ENCODE measurements around the gene SSR4. TPM values are rescaled to one million over a fixed set of nuclear protein-coding genes. Genes with fewer than 3 reads are reported as not detected.

The SSR4 gene
- total and polyA plus RNA-seq, 2 donors (not counting 1 experiment from before 2014, with no cell fraction given) = 134 to 297 TPM

DNA sequence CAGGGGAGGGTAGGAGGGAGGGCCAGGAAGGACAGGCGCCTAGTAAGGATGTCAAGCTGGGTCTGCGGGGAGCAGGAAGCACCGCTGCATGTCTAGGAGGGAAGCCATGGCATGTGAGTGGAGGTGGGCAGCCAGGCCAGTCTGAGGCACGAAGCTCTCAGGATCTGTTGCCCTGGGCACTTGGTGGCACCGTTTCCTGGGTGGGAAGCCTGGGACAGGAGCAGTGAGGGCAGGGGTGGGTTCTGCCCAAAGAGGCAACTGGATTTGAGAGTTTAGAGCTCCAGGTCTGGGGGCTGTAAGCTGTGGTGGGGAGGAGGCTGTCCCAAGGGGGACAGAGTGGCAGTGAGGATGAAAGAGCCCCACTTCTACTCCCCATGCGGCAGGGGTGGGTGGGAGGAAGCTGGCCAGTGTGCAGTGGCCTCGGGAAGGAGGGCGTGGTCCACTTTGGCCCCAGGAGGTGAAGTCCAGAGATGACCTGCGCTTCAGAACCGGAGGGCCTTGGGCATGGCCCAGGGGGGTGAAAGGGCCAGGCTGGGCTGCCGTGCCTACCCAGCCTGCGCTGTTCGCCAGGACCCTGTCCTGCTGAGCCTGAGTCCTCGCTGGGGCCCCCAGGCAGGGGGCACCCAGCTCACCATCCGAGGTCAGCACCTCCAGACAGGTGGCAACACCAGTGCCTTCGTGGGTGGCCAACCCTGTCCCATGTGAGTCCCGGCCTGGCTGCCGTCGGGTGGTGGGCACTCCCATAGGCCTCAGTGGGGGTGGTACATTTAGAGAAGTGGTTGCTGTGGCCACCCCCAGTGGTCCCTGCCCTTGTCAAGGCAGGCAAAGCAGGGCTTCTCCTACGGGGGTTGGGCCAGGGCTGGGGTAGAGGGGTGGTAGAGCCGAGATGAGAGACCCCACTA is 21.9 kb upstream of the SSR4 start:
- CTCF ChIA-PET = no interaction called here
- H2AFZ ChIP-seq (ENCODE audit: insufficient read depth, low read depth, low read length, poor library complexity, severe bottlenecking) = no peak overlapping the region
- H3K4me1 Mint-ChIP-seq = peaks cover 1% of the 10 kb centered on the region
- H3K4me1 ChIP-seq (ENCODE audit: control insufficient read depth in 2 of 2, insufficient read depth in 2 of 2, low read length in 2 of 2) = peaks cover 0 to 4% of the 10 kb centered on the region in 2 donors
- H4K20me1 ChIP-seq (ENCODE audit: control insufficient read depth, insufficient read depth, low read length, poor library complexity, severe bottlenecking) = no peaks in the 10 kb centered on the region
- TF ChIP-seq, protein P1, sequence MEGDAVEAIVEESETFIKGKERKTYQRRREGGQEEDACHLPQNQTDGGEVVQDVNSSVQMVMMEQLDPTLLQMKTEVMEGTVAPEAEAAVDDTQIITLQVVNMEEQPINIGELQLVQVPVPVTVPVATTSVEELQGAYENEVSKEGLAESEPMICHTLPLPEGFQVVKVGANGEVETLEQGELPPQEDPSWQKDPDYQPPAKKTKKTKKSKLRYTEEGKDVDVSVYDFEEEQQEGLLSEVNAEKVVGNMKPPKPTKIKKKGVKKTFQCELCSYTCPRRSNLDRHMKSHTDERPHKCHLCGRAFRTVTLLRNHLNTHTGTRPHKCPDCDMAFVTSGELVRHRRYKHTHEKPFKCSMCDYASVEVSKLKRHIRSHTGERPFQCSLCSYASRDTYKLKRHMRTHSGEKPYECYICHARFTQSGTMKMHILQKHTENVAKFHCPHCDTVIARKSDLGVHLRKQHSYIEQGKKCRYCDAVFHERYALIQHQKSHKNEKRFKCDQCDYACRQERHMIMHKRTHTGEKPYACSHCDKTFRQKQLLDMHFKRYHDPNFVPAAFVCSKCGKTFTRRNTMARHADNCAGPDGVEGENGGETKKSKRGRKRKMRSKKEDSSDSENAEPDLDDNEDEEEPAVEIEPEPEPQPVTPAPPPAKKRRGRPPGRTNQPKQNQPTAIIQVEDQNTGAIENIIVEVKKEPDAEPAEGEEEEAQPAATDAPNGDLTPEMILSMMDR (IDR thresholded peaks at IDR 0.05) = no peak
- no peak overlapping the region for H3K4me3 Mint-ChIP-seq
- no peak overlapping the region for H3K27ac Mint-ChIP-seq
- no peak for ATAC-seq (ENCODE audit: low read depth)
- H3K27me3 Mint-ChIP-seq = no peaks in the 10 kb centered on the region
- no peak for DNase-seq
- H3K9me3 Mint-ChIP-seq (ENCODE audit: insufficient read depth) = no peaks in the 10 kb centered on the region
- H3K36me3 ChIP-seq (replicated peaks in 1 of 2; ENCODE audit: control extremely low read depth in 1 of 2, control insufficient read depth in 1 of 2, extremely low read depth in 1 of 2, insufficient read depth in 2 of 2, low read length in 1 of 2) = no peaks in the 10 kb centered on the region
- H3K9ac ChIP-seq (ENCODE audit: low read length) = no peak overlapping the region
- no peaks in the 10 kb centered on the region for H3K9me3 ChIP-seq (ENCODE audit: control extremely low read depth in 1 of 3, control insufficient read depth in 2 of 3, insufficient read depth in 1 of 3, low read length in 2 of 3)
- no peaks in the 10 kb centered on the region for H3K79me2 ChIP-seq (ENCODE audit: control insufficient read depth, insufficient read depth, low read length)
- peaks cover 0 to 2% (median 0%) of the 10 kb centered on the region in 4 experiments for H3K27me3 ChIP-seq (replicated peaks in 1 of 4; ENCODE audit: control extremely low read depth in 1 of 4, control insufficient read depth in 3 of 4, insufficient read depth in 4 of 4, low read length in 3 of 4)
- H3K4me3 ChIP-seq (ENCODE audit: control extremely low read depth in 1 of 5, extremely low read depth in 1 of 5, insufficient read depth in 1 of 5, low read depth in 2 of 5, low read length in 4 of 5) = no peak overlapping the region
- H3K27ac ChIP-seq (ENCODE audit: low read length in 2 of 2) = no peak overlapping the region
- WGBS (ENCODE audit: insufficient coverage) = 81% methylated on average over 13 of the region's 21 CpGs
- intact Hi-C loops (cut with micrococcal nuclease) = no loop called here
- H3K4me2 ChIP-seq (replicated peaks; ENCODE audit: low read depth, low read length, poor library complexity, severe bottlenecking) = no peak overlapping the region
- POLR2A ChIA-PET = no interaction called here

DNA sequence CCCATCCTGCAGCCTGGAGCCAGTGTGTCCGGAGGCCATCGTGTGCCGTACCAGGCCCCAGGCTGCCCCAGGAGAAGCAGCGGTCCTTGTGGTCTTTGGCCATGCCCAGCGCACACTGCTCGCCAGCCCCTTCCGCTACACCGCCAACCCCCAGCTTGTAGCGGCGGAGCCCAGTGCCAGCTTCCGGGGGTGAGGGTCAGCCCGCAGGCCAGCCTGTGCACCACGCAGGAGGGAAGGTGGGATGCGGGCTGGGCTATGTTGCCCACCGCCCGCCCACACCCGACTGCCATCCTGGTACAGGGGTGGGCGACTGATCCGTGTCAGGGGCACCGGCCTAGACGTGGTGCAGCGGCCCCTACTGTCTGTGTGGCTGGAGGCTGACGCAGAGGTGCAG is 21.3 kb upstream of the SSR4 start:
- ATAC-seq (ENCODE audit: low read depth) (no peak), DNase-seq (no peak)
- Histone ChIP-seq H3K4me1 (ENCODE audit: control insufficient read depth in 2 of 2, insufficient read depth in 2 of 2, low read length in 2 of 2) (peaks cover 0 to under 1% of the 10 kb centered on the region in 2 donors), H2AFZ (ENCODE audit: insufficient read depth, low read depth, low read length, poor library complexity, severe bottlenecking) (no peak overlapping the region), H3K36me3 (replicated peaks in 1 of 2; ENCODE audit: control extremely low read depth in 1 of 2, control insufficient read depth in 1 of 2, extremely low read depth in 1 of 2, insufficient read depth in 2 of 2, low read length in 1 of 2) (no peaks in the 10 kb centered on the region), H3K79me2 (ENCODE audit: control insufficient read depth, insufficient read depth, low read length) (no peaks in the 10 kb centered on the region), H3K27ac (ENCODE audit: low read length in 2 of 2) (no peak overlapping the region), H3K9ac (ENCODE audit: low read length) (no peak overlapping the region), H4K20me1 (ENCODE audit: control insufficient read depth, insufficient read depth, low read length, poor library complexity, severe bottlenecking) (no peaks in the 10 kb centered on the region), H3K27me3 (replicated peaks in 1 of 4; ENCODE audit: control extremely low read depth in 1 of 4, control insufficient read depth in 3 of 4, insufficient read depth in 4 of 4, low read length in 3 of 4) (peaks cover 0 to 2% (median 0%) of the 10 kb centered on the region in 4 experiments), H3K9me3 (ENCODE audit: control extremely low read depth in 1 of 3, control insufficient read depth in 2 of 3, insufficient read depth in 1 of 3, low read length in 2 of 3) (no peaks in the 10 kb centered on the region), H3K4me2 (replicated peaks; ENCODE audit: low read depth, low read length, poor library complexity, severe bottlenecking) (no peak overlapping the region), H3K4me3 (ENCODE audit: control extremely low read depth in 1 of 5, extremely low read depth in 1 of 5, insufficient read depth in 1 of 5, low read depth in 2 of 5, low read length in 4 of 5) (no peak overlapping the region)
- no peak overlapping the region for H3K4me3 Mint-ChIP-seq
- no peak for TF ChIP-seq EZH2 (IDR thresholded peaks at IDR 0.05; ENCODE audit: borderline replicate concordance, insufficient read depth, low read depth, low read length, poor library complexity, severe bottlenecking)
- no peaks in the 10 kb centered on the region for H3K27me3 Mint-ChIP-seq
- no peaks in the 10 kb centered on the region for H3K4me1 Mint-ChIP-seq
- ChIA-PET POLR2A (no interaction called here), CTCF (no interaction called here)
- H3K27ac Mint-ChIP-seq = no peak overlapping the region
- 96% methylated on average over 22 of the region's 23 CpGs for WGBS (ENCODE audit: insufficient coverage)
- no peaks in the 10 kb centered on the region for H3K9me3 Mint-ChIP-seq (ENCODE audit: insufficient read depth)
- intact Hi-C loops (cut with micrococcal nuclease) = no loop called here

Measured in B cell (primary cell).